ENCODE measurements around the gene PSMG3.

PSMG3 gene

GRCh38 chr7:1578513-1578912 lies 8.7 kb upstream of the PSMG3 start:
- FAIRE-seq = no peak

- no peak for FAIRE-seq
Measured at GRCh38 chr7:1576521-1577253, 6.9 kb upstream of the PSMG3 start.

- no peak for FAIRE-seq
Measured at GRCh38 chr7:1575809-1576208, 6.0 kb upstream of the PSMG3 start.

- FAIRE-seq = no peak
Measured at GRCh38 chr7:1572111-1572822, 2.4 kb upstream of the PSMG3 start.

- no peak for FAIRE-seq
Measured at GRCh38 chr7:1569440-1569832, 396 bp downstream of the PSMG3 start.

GRCh38 chr7:1569016-1569415 lies 816 bp downstream of the PSMG3 start:
- no peak for FAIRE-seq

- no peak for FAIRE-seq
Measured at GRCh38 chr7:1567896-1568510, 1.8 kb downstream of the PSMG3 start.

GRCh38 chr7:1567049-1567771 lies 2.6 kb downstream of the PSMG3 start:
- FAIRE-seq = no peak

GRCh38 chr7:1566687-1567048 lies 3.2 kb downstream of the PSMG3 start:
- FAIRE-seq = no peak

- FAIRE-seq = no peak
Measured at GRCh38 chr7:1564603-1565022, 5.2 kb downstream of the PSMG3 start.

- FAIRE-seq = no peak
Measured at GRCh38 chr7:1563981-1564602, 5.7 kb downstream of the PSMG3 start.

GRCh38 chr7:1562597-1563051 lies 7.2 kb downstream of the PSMG3 start:
- FAIRE-seq = no peak

- FAIRE-seq = no peak
Measured at GRCh38 chr7:1562116-1562515, 7.7 kb downstream of the PSMG3 start.

- no peak for FAIRE-seq
Measured at GRCh38 chr7:1561036-1561940, 8.5 kb downstream of the PSMG3 start.

GRCh38 chr7:1560620-1561031 lies 9.2 kb downstream of the PSMG3 start:
- no peak for FAIRE-seq

GRCh38 chr7:1559626-1560590 lies 9.9 kb downstream of the PSMG3 start:
- no peak for FAIRE-seq

- no peak for FAIRE-seq
Measured at GRCh38 chr7:1558841-1559625, 10.8 kb downstream of the PSMG3 start.

GRCh38 chr7:1558181-1558811 lies 11.5 kb downstream of the PSMG3 start:
- no peak for FAIRE-seq

GRCh38 chr7:1557771-1558170 lies 12.1 kb downstream of the PSMG3 start:
- FAIRE-seq = no peak

Measured in TTC549 (cell line).